K562 (cell line): ENCODE results near the gene TMEM191C. TPM values are rescaled to one million over a fixed set of nuclear protein-coding genes. Genes with fewer than 3 reads are reported as not detected.
"Not testable (repeated sequence)": the region's sequence is repeated elsewhere in the genome, so short reads cannot be mapped to it uniquely, and the experiment has no call there.

Source experiments
- ATAC-seq: fragments of 200-7000 bp; cut with Tn5 transposase; 3 replicates; pipeline ENCODE4 v1.9.1; 2020; ENCODE audit warnings: moderate library complexity
- BruUV-seq: library from RNA; stranded (reverse); fragments of 400-500 nt; replicated peaks from 2 replicates; lab custom pipeline; 2021; lab: Mats Ljungman, UMichigan
- CTCF ChIA-PET: fragments of 300-600 bp; formaldehyde crosslinking; extraction: SDS; loops from one replicate; lab custom pipeline; 2021; ENCODE audit warnings: low intra/inter-chr PET ratio; lab: Yijun Ruan, JAX
- POLR2A ChIA-PET: fragments of 300-600, 350-650 bp; sonication (Branson Sonifier 250); formaldehyde crosslinking; extraction: SDS; loops from one replicate; lab custom pipeline; 2021; ENCODE audit warnings: antibody characterized with exemption, inconsistent platforms; lab: Yijun Ruan, JAX
- DNase-seq, 4 experiments: peaks; one replicate each; pipeline versions ENCODE4 v3.0.0 to v3.0.0-alpha.2; 2011 to 2018; ENCODE audit warnings: low spot score in 3 of 4, mixed read lengths in 3 of 4; ENCODE audit errors: extremely low read depth in 1 of 4
- FAIRE-seq: peaks from 2 replicates; lab custom pipeline; 2011; peaks lifted over from hg19 to GRCh38; lab: Jason Lieb, UNC
- H2AFZ ChIP-seq: 2 replicates; pipeline ENCODE4 v1.6.0; 2011; ENCODE audit warnings: low read depth, low read length, control low read depth, inconsistent platforms
- H3K27ac ChIP-seq: fragments of 200-600 bp; 3 replicates; pipeline ENCODE4 v1.8.0; 2011; ENCODE audit warnings: low read depth, mild to moderate bottlenecking, control low read depth, inconsistent platforms, low read length, moderate library complexity, mixed read lengths; ENCODE audit errors: extremely low read depth
- H3K27me3 ChIP-seq, 2 experiments: fragments of 300-600 bp in 1 of 2; 2 replicates in 1 of 2; 3 replicates in 1 of 2; pipeline versions ENCODE4 v1.6.0 to v1.8.0; 2011; ENCODE audit warnings: inconsistent platforms in 2 of 2, low read length in 2 of 2, mild to moderate bottlenecking in 1 of 2, mixed read lengths in 1 of 2, moderate library complexity in 1 of 2; ENCODE audit not compliant: control insufficient read depth in 2 of 2, insufficient read depth in 2 of 2
- H3K36me3 ChIP-seq: fragments of 300-600 bp; 3 replicates; pipeline ENCODE4 v1.8.0; 2011; ENCODE audit warnings: mild to moderate bottlenecking, low read length, inconsistent platforms; ENCODE audit not compliant: control insufficient read depth, insufficient read depth
- H3K4me1 ChIP-seq, 2 experiments: fragments of 200-600 bp in 1 of 2; replicated peaks in 1 of 2; 2 replicates in 1 of 2; 3 replicates in 1 of 2; pipeline versions ENCODE4 v1.5.1 to v1.8.0; 2011; ENCODE audit warnings: inconsistent platforms in 2 of 2, low read length in 2 of 2, mild to moderate bottlenecking in 1 of 2, mixed read lengths in 1 of 2, moderate library complexity in 1 of 2; ENCODE audit not compliant: control insufficient read depth in 2 of 2, insufficient read depth in 2 of 2
- H3K4me2 ChIP-seq: 2 replicates; pipeline ENCODE4 v1.6.1; 2011; ENCODE audit warnings: low read length, control low read depth, inconsistent platforms, mixed read lengths; ENCODE audit not compliant: insufficient read depth
- H3K4me3 ChIP-seq: fragments of 200-600 bp; sonication (generic), shearing (Covaris generic); 2 replicates; pipeline ENCODE4 v1.5.1; 2016; ENCODE audit warnings: control low read depth, inconsistent platforms
- H3K79me2 ChIP-seq: fragments of 200-600 bp; 3 replicates; pipeline ENCODE4 v1.8.0; 2011; ENCODE audit warnings: low read length, inconsistent platforms; ENCODE audit not compliant: control insufficient read depth, insufficient read depth
- H3K9ac ChIP-seq, 2 experiments: 2 replicates each; pipeline versions ENCODE4 v1.6.0 to v1.6.1; 2011; ENCODE audit warnings: low read depth in 2 of 2, low read length in 2 of 2, control low read depth in 1 of 2, inconsistent platforms in 1 of 2, mild to moderate bottlenecking in 1 of 2, mixed read lengths in 1 of 2; ENCODE audit not compliant: insufficient read depth in 1 of 2
- H3K9me1 ChIP-seq: one replicate; pipeline ENCODE4 v1.6.0; 2011; ENCODE audit warnings: inconsistent platforms, mild to moderate bottlenecking, low read length, moderate library complexity; ENCODE audit not compliant: control insufficient read depth, insufficient read depth
- H3K9me3 ChIP-seq: replicated peaks from 2 replicates; pipeline ENCODE4 v1.5.1; 2011; ENCODE audit warnings: low read depth, low read length, inconsistent platforms; ENCODE audit not compliant: control insufficient read depth, insufficient read depth
- H4K20me1 ChIP-seq: replicated peaks from 2 replicates; pipeline ENCODE4 v1.6.1; 2011; ENCODE audit warnings: low read length, inconsistent platforms, mixed read lengths; ENCODE audit not compliant: control insufficient read depth, insufficient read depth
- WGBS: fragments of 100-300 bp; shearing (Covaris generic); methylation state at CpG from one replicate; pipeline ENCODE4 v1.1.6; 2016; ENCODE audit warnings: low coverage, mixed read lengths; ENCODE audit not compliant: insufficient coverage; ENCODE audit errors: missing lambda C conversion rate; 5-methylcytosine and 5-hydroxymethylcytosine counted together
- in situ Hi-C: fragments of 300-500 bp; cut with MboI; formaldehyde crosslinking; loops from 4 replicates; pipeline ENCODE4 v1.15.0; 2018; ENCODE audit warnings: inconsistent platforms, mixed read lengths
- intact Hi-C: fragments of 100-400 bp; cut with micrococcal nuclease; formaldehyde crosslinking; loops from 2 replicates; pipeline ENCODE4 v1.14.2; 2022
- polyA plus RNA-seq, 8 experiments: library from polyadenylated mRNA; depleted of rRNA in 4 of 8; stranded (reverse) in 5 of 8; unstranded in 3 of 8; fragments of >200 nt; fragmentation: Nextera tagmentation in 2 of 8; fragmentation: Illumina TruSeq in 1 of 8; extraction: Ambion mirVana in 2 of 8; extraction: Trizol in 1 of 8; gene quantifications; 2 replicates each; pipeline versions ENCODE4 v1.2.1 to v1.2.3, GENCODE V29; 2011 to 2014; ENCODE audit warnings: inconsistent platforms in 1 of 8, missing spikeins in 1 of 8
- total RNA-seq, 7 experiments: library from RNA; depleted of rRNA in 6 of 7; stranded (reverse); fragments of >200 nt in 6 of 7; fragmentation: Illumina TruSeq in 2 of 7; extraction: Trizol in 2 of 7; gene quantifications; 2 replicates each; pipeline versions ENCODE4 v1.2.1 to v1.2.3, GENCODE V29; 2011 to 2021; ENCODE audit warnings: low replicate concordance in 1 of 7

The TMEM191C gene
- total and polyA plus RNA-seq, 9 of the 15 experiments (the other 6 are each of a cell fraction or from before 2014, with no cell fraction given): 0.15 to 7.1 (median 1.1) TPM

DNA sequence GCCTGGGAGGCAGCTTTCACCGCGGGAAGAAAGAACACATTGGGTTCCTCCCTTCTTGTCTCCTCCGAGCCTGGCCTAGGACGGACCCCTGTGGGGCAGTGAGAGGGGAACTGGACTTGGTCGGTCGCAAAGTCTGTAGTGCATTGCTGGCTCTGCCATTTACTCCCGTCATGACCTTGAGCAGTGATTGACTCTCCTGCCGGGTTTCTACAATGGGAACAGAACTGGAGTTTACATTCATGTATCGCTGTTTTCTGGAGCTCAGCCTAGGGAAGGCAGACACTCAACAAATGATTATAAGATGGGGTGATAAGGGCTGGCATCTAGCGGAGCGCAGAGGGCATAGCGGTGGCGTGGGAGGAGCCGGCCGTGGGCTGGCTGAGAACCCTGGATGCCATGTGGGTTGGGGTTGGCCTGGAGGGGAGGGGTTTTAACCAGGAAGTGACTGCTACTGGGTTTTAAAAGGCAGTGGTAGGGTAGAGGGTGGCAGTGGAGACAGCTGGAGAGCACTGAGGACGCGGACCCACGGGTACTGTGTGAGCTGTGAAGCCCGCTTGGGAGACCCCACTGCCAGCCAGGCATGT lies 46.9 kb upstream of the TMEM191C start:
- H3K9me1 ChIP-seq, FAIRE-seq, POLR2A ChIA-PET, ATAC-seq, H4K20me1 ChIP-seq, H3K27me3 ChIP-seq, intact Hi-C loops, H3K27ac ChIP-seq, H3K36me3 ChIP-seq, H3K9ac ChIP-seq, H2AFZ ChIP-seq, H3K79me2 ChIP-seq, DNase-seq, H3K4me3 ChIP-seq, CTCF ChIA-PET, H3K9me3 ChIP-seq, BruUV-seq: not testable (repeated sequence)
- WGBS: 31% methylated on average over 3 of the region's 19 CpGs
- in situ Hi-C loops: loop anchor here (25.0 kb wide), 2 partner anchors 517 to 1117 kb away; no protein-coding TSS in a partner anchor
- Histone ChIP-seq H3K4me2 (peak overlapping the region; percentile 31; the same call in 1 of the 2 replicates), H3K4me1 (peaks cover 7 to 10% of the 10 kb centered on the region in 2 experiments; a peak in 4 of 5 replicates)

DNA sequence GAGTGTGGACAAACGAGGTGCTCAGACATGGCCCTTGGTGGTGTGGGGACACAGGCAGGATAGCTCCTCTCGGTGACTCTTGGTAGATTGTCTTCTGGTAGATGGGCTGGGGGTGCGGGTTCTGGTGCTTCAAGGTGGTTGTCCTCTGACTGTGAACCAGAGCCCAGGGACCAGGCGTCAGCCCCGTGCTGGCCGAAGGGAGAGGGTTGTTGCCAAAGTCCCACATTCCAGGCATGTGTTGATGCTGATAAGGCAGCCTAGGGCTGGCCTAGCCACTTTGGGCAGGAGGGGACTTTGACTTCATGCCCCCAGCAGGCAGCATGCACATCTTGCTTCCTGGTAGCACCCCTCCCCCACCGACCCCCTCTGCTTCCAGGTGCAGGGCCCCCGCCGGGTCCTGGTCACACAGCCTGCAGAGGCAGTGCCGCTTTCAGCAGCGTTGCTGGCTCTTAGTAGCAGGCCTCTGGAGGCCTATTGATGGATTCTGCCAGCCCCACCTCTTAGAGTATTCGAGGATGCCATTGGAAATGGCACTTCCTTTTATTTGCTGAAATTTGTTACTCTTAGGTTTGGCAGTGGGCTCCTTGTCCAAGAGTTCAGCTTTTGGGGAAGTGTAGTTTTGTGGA lies 43.0 kb upstream of the TMEM191C start:
- intact Hi-C loops, H3K9me3 ChIP-seq, H3K27ac ChIP-seq, BruUV-seq, H4K20me1 ChIP-seq, H3K4me3 ChIP-seq, CTCF ChIA-PET, H3K27me3 ChIP-seq, POLR2A ChIA-PET, H3K79me2 ChIP-seq, H3K9me1 ChIP-seq, H3K4me2 ChIP-seq, H3K36me3 ChIP-seq, H3K4me1 ChIP-seq, H2AFZ ChIP-seq, FAIRE-seq, H3K9ac ChIP-seq, DNase-seq: not testable (repeated sequence)
- ATAC-seq: peak; percentile 79
- in situ Hi-C loops: loop anchor here (25.0 kb wide), 2 partner anchors 513 to 1113 kb away; no protein-coding TSS in a partner anchor
- WGBS: 17% methylated on average over 4 of the region's 12 CpGs

DNA sequence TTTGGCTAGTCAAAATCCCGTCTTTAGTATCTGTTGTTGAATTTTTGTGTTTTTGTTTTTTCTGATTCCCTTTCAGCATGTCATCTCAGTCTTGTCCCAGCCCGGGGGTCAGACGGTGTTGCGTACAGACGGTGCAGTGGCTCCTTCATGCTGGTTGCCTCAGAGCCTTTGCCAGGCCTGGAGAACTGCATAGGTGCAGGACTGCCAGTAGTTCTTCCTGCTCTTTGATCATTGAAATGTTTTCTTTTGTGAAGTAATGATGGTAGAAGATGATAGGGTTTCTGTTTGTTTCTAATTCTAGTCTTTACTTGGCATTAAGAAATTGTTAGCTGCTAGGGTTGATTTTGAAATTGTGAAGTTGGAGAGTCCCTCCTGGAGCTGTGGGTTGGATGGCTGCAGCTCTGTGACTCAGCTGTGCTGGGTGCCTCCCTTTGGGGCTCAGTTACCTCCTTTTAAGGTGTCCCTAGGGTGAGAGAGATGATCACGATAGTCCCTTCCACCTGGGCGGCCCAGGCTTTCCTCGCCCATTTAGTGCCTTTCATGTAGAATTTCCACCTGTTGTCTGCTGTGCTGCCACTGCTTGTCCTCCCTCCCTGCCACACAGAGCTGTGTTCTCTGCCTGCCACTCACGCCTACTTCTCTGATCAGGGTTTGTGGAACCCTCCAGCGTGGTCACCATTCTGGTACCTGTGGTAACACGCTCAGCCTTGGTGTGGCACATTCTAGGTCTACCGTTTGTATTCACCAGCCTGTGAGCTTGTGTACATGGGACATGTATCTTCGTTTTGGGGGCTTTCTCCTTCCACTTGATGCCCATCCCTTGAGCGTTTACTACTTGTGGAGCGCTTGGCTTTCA lies 32.6 kb upstream of the TMEM191C start:
- H3K4me3 ChIP-seq, H3K9me3 ChIP-seq, H3K9me1 ChIP-seq, in situ Hi-C loops, H3K36me3 ChIP-seq, H3K79me2 ChIP-seq, CTCF ChIA-PET, DNase-seq, POLR2A ChIA-PET, ATAC-seq, H3K9ac ChIP-seq, intact Hi-C loops, H3K27ac ChIP-seq, FAIRE-seq, H3K4me1 ChIP-seq, H3K27me3 ChIP-seq, H3K4me2 ChIP-seq, H4K20me1 ChIP-seq, H2AFZ ChIP-seq, BruUV-seq: not testable (repeated sequence)
- WGBS: no CpG with 5 or more reads among the region's 15 CpGs
